SK-MEL-5 (cell line): ENCODE data around the gene TRMU. TPM values are rescaled to one million over a fixed set of nuclear protein-coding genes. Genes with fewer than 3 reads are reported as not detected.

Experiments used
- DNase-seq: peaks from one replicate; pipeline ENCODE4 v3.0.0-alpha.2; 2016; ENCODE audit warnings: low read depth, low spot score
- in situ Hi-C: cut with HindIII; loops from 2 replicates; pipeline ENCODE4 v1.10.0; 2016; ENCODE audit warnings: low sequenced_read_pairs, high pct_unique_total_duplicates, low pct_unique_long_range_greater_than_20kb
- total RNA-seq: library from RNA; depleted of rRNA; stranded (reverse); fragments of >200 nt; shearing (Covaris generic); gene quantifications from 2 replicates; pipeline ENCODE4 v1.2.3, GENCODE V29; 2014; rRNA removed

The TRMU gene
- total RNA-seq, 1 experiment from 2014 or later: 61.3 TPM

- in situ Hi-C loops: no loop called here
- no peak for DNase-seq
Measured at GRCh38 chr22:46406349-46406748, 70.8 kb downstream of the TRMU start.

- in situ Hi-C loops: no loop called here
- DNase-seq: no peak
Measured at GRCh38 chr22:46406791-46407190, 71.3 kb downstream of the TRMU start.

Other genes starting within 250 kb of the TRMU start
- gene PPARA, start 185.2 kb upstream of the TRMU start, total RNA-seq: 10.6 and 12.2 TPM in 2 replicates
- 24.4 and 29.2 TPM in 2 replicates for gene CDPF1, start 85.4 kb upstream of the TRMU start, total RNA-seq
- not detected in 2 replicates for gene PKDREJ, start 72.4 kb upstream of the TRMU start, total RNA-seq
- gene TTC38, start 67.7 kb upstream of the TRMU start, total RNA-seq: 27.8 and 27.9 TPM in 2 replicates
- 15.6 and 16.5 TPM in 2 replicates for gene GTSE1, start 38.8 kb upstream of the TRMU start, total RNA-seq
- gene CELSR1, start 201.9 kb downstream of the TRMU start, total RNA-seq: 12.5 and 17.6 TPM in 2 replicates